Epithelial cell of esophagus (primary cell): ENCODE results near the gene NCAPG2.

Experiments used
- DNase-seq: peaks from one replicate; pipeline ENCODE4 v3.0.0; 2010; ENCODE audit warnings: low read depth
- H3K4me3 ChIP-seq: 2 replicates; pipeline ENCODE4 v1.5.1; 2011; ENCODE audit warnings: mild to moderate bottlenecking, low read length, control low read depth
- CTCF ChIP-seq: IDR thresholded peaks from 2 replicates; pipeline ENCODE4 v1.5.1; 2011; ENCODE audit warnings: low read depth, mild to moderate bottlenecking, low read length, control low read depth, inconsistent platforms; ENCODE audit not compliant: insufficient read depth; ENCODE audit errors: missing control alignments

The NCAPG2 gene

GRCh38 chr7:158589653-158590052 lies 115.0 kb downstream of the NCAPG2 start:
- TF ChIP-seq CTCF = no peak
- DNase-seq = no peak
- H3K4me3 ChIP-seq = no peak overlapping the region

DNA sequence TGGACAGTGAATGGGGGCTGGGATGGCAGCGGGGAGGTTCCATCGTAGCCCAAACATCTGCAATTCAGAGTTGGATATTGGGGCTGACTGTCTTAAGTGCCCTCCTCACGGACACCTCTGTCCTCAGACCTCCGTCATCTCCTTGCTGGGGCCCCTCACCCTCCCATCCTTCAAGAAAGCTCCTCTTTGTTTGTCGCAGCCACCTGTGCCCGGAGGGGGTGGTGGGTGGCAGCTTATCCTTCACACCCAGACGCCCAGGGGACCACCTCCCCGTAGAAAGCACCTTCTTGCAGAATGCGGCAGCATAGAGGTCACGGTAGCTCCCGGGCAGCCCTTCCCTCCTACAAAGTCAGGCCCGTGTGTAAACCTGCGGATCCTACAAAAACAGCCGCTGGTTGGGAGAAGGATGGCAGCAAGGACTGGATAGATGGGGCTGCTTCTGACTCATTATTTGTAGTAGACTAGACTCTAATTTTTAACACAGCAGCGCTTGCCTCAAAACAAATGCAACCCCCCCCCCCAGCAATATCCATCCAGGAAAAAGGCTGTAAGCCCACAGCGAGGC lies 115.6 kb downstream of the NCAPG2 start:
- H3K4me3 ChIP-seq = no peak overlapping the region

GRCh38 chr7:158588085-158588877 lies 116.3 kb downstream of the NCAPG2 start:
- DNase-seq = no peak
- H3K4me3 ChIP-seq = no peak overlapping the region
- TF ChIP-seq CTCF = no peak

More for the DNA sequence above, 115.6 kb downstream of the NCAPG2 start:
- no peak for TF ChIP-seq CTCF
- DNase-seq = no peak

- DNase-seq = peak; percentile 60
- TF ChIP-seq CTCF = no peak
- H3K4me3 ChIP-seq = no peak within 1 kb of the TSS
Observed at GRCh38 chr7:158587162-158588084, 117.2 kb downstream of the NCAPG2 start, which contains the start of gene PTPRN2. Gene PTPRN2, minus strand, starts transcription at chr7:158587823.

DNA sequence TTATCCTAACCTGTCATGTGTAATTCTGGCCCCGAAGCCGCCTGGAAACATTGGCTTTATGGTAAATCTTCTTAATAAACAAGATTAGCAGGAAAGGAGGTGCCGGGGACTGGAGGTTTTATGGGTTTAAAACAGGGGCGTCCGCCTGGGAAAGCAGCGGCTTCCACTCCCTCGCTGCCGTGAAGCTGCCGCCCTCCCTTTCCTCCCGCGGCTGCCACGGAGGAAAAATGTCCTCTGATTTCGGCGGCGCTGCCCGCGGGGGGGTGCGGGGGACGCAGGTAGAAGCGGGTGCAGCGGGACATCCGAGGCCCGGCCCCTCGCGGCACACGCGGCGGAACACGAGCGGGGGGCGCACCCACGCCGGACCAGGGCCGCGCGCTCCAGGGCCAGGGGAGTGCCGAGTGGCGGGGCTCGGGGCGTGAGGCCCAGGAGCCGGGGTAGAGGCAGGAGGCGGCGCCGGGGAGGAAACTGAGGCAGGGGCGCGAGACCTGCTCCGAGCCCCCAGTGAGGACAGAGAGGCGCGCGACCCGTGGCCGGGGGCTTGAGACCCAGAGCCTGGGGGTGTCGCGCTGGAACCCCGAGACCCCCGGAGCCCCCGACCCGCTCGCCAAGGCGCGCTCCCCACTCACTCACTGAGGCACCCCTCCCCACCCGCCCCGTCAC lies 118.0 kb downstream of the NCAPG2 start:
- no peak overlapping the region for H3K4me3 ChIP-seq
- DNase-seq = no peak
- TF ChIP-seq CTCF = no peak

GRCh38 chr7:158585721-158586498 lies 118.7 kb downstream of the NCAPG2 start:
- no peak for TF ChIP-seq CTCF
- no peak for DNase-seq
- H3K4me3 ChIP-seq = no peak overlapping the region
